Esophagus squamous epithelium (tissue), 4 donors: ENCODE measurements around the gene KATNAL2.

Experiments
- CTCF ChIP-seq, 6 experiments: fragments of 450-650 bp in 4 of 6; fragments of 200-600 bp in 2 of 6; sonication (generic) in 2 of 6; IDR thresholded peaks; one replicate each; pipeline ENCODE4 v1.5.1; 2016 to 2019; ENCODE audit warnings: antibody characterized with exemption in 6 of 6, mild to moderate bottlenecking in 4 of 6, moderate library complexity in 4 of 6
- POLR2A ChIP-seq, 4 donors: fragments of 450-650 bp; IDR thresholded peaks; one replicate each; pipeline ENCODE4 v1.6.1; 2017; ENCODE audit warnings: antibody characterized with exemption in 4 of 4, mild to moderate bottlenecking in 4 of 4, moderate library complexity in 3 of 4

GRCh38 chr18:46958209-46958608 is 40.8 kb downstream of the KATNAL2 start:
- TF ChIP-seq CTCF (IDR thresholded peaks at IDR 0.05), result no peak
- no peak for TF ChIP-seq POLR2A (IDR thresholded peaks at IDR 0.05)
